Effector memory CD4-positive, alpha-beta T cell (primary cell): ENCODE measurements around the gene PLCXD1.

Source experiments
- DNase-seq, 3 donors: peaks; one replicate each; pipeline ENCODE4 v3.0.0-alpha.2; 2020
- H3K27ac ChIP-seq: 2 replicates; pipeline ENCODE4 v1.7.0; 2013; ENCODE audit warnings: mild to moderate bottlenecking, low read length, moderate library complexity; ENCODE audit not compliant: insufficient read depth, poor library complexity, severe bottlenecking
- H3K27me3 ChIP-seq: replicated peaks from 2 replicates; pipeline ENCODE4 v1.7.0; 2013; ENCODE audit warnings: mild to moderate bottlenecking, low read length; ENCODE audit not compliant: insufficient read depth, control insufficient read depth, poor library complexity, severe bottlenecking
- H3K36me3 ChIP-seq: 2 replicates; pipeline ENCODE4 v1.7.0; 2013; ENCODE audit warnings: mild to moderate bottlenecking, low read length, moderate library complexity; ENCODE audit not compliant: control insufficient read depth, insufficient read depth
- H3K4me1 ChIP-seq: 2 replicates; pipeline ENCODE4 v1.7.0; 2013; ENCODE audit warnings: low read length, mild to moderate bottlenecking; ENCODE audit not compliant: control insufficient read depth, insufficient read depth, poor library complexity, severe bottlenecking
- H3K4me3 ChIP-seq: 2 replicates; pipeline ENCODE4 v1.7.0; 2013; ENCODE audit warnings: low read length, low read depth, mild to moderate bottlenecking; ENCODE audit not compliant: insufficient read depth, poor library complexity, severe bottlenecking
- H3K9me3 ChIP-seq: 2 replicates; pipeline ENCODE4 v1.7.0; 2013; ENCODE audit warnings: mild to moderate bottlenecking, low read length, moderate library complexity; ENCODE audit not compliant: control insufficient read depth

Gene PLCXD1

GRCh38 chrX:308821-309520 lies 27.8 kb downstream of the PLCXD1 start:
- H3K27ac ChIP-seq = no peak overlapping the region
- H3K4me3 ChIP-seq = no peak overlapping the region
- peaks cover 58% of the 10 kb centered on the region for H3K36me3 ChIP-seq
- no peaks in the 10 kb centered on the region for H3K4me1 ChIP-seq
- H3K27me3 ChIP-seq = no peaks in the 10 kb centered on the region
- no peak for DNase-seq
- H3K9me3 ChIP-seq = no peaks in the 10 kb centered on the region

DNA sequence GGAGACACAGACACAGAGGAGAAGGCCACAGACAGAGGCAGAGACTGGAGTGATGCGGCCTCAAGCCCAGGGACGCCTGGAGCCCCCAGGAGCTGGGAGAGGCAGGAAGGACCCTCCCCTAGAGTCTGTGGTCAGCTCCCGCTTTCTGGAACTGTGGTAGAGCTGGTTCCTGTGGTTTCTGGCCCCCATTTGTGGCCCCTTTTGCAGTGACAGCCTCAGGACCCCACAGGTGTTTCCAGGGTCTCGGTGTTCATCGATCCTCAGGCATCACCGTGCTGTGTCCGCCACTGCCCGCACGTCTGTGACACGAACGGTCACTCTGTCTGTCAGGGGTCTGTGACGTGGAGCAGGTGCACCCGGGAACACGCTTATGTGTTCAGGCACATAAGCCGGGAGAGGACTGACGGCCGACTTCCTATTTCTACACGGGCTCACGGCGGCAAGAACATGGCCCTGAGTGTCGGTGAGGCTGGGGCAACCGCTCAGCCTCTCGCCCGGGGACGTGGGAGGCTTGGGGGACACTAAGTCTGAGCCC lies 29.5 kb downstream of the PLCXD1 start:
- Histone ChIP-seq H3K27me3 (no peaks in the 10 kb centered on the region), H3K36me3 (peaks cover 69% of the 10 kb centered on the region)

DNA sequence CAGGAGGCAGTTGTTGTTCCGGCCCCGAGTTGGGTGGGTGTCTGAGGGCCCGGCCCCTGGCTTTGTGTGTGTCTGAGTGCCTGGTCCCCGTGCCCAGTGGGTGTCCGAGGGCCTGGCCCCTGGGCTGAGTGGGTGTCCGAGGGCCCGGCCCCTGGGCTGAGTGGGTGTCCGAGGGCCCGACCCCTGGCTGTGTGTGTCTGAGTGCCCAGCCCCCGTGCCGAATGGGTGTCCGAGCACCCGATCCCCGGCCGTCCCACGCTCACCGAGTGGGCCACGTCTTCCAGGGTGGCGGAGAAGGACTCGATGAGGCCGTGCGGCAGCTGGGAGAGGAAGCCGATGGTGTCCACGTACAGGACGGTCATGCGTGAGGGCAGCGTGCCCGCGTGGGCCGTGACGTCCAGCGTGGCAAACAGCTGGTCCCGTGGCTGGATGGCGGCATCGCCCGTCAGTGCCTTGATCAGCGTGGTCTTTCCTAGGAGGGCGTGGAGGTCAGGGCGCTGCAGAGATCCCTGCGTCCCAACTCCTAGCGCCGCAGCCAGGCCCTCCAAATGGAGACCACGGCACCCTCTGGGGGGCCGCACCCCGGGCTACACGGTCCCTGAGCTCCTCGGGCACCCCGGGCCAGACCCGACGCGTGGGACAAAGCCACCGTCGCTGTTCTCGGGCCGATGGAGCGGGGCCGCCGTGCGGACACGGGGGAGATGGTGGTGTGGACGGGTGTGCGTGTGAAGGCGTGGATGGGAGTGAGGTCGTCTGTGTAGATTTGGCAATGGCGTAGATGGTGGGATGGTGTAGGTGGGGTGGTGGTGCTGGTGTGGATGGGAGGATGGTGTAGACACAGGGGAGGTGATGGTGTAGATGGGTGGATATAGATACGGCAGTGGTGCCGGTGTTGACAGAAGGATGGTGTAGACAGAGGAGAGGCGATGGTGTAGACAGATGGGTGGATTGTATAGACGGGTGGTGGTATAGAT lies 30.3 kb downstream of the PLCXD1 start:
- Histone ChIP-seq H3K9me3 (no peaks in the 10 kb centered on the region), H3K36me3 (peaks cover 62% of the 10 kb centered on the region), H3K4me1 (no peaks in the 10 kb centered on the region), H3K27ac (no peak overlapping the region), H3K4me3 (no peak overlapping the region), H3K27me3 (no peaks in the 10 kb centered on the region)
- no peak for DNase-seq

More for the DNA sequence above, 29.5 kb downstream of the PLCXD1 start:
- no peak for DNase-seq
- H3K27ac ChIP-seq = no peak overlapping the region
- H3K9me3 ChIP-seq = no peaks in the 10 kb centered on the region
- H3K4me3 ChIP-seq = no peak overlapping the region
- no peaks in the 10 kb centered on the region for H3K4me1 ChIP-seq

GRCh38 chrX:312621-313331 lies 31.6 kb downstream of the PLCXD1 start:
- no peak for DNase-seq
- no peak overlapping the region for H3K4me3 ChIP-seq
- no peaks in the 10 kb centered on the region for H3K9me3 ChIP-seq
- no peak overlapping the region for H3K27ac ChIP-seq
- H3K4me1 ChIP-seq = peaks cover 4% of the 10 kb centered on the region
- peaks cover 65% of the 10 kb centered on the region for H3K36me3 ChIP-seq
- H3K27me3 ChIP-seq = no peaks in the 10 kb centered on the region

GRCh38 chrX:313546-313945 lies 32.4 kb downstream of the PLCXD1 start:
- no peaks in the 10 kb centered on the region for H3K9me3 ChIP-seq
- no peak overlapping the region for H3K4me3 ChIP-seq
- H3K27me3 ChIP-seq = no peaks in the 10 kb centered on the region
- no peak overlapping the region for H3K27ac ChIP-seq
- peaks cover 62% of the 10 kb centered on the region for H3K36me3 ChIP-seq
- peaks cover 4% of the 10 kb centered on the region for H3K4me1 ChIP-seq
- DNase-seq = no peak

- no peak for DNase-seq
- no peaks in the 10 kb centered on the region for H3K27me3 ChIP-seq
- peaks cover 59% of the 10 kb centered on the region for H3K36me3 ChIP-seq
- H3K9me3 ChIP-seq = no peaks in the 10 kb centered on the region
- H3K4me1 ChIP-seq = peaks cover 4% of the 10 kb centered on the region
- no peak overlapping the region for H3K27ac ChIP-seq
- no peak overlapping the region for H3K4me3 ChIP-seq
Measured at GRCh38 chrX:314049-314448, 32.9 kb downstream of the PLCXD1 start.

GRCh38 chrX:314781-315595 lies 33.8 kb downstream of the PLCXD1 start:
- no peak for DNase-seq
- no peaks in the 10 kb centered on the region for H3K9me3 ChIP-seq
- H3K27ac ChIP-seq = no peak overlapping the region
- H3K36me3 ChIP-seq = peaks cover 54% of the 10 kb centered on the region
- H3K4me1 ChIP-seq = peaks cover 12% of the 10 kb centered on the region
- no peaks in the 10 kb centered on the region for H3K27me3 ChIP-seq
- H3K4me3 ChIP-seq = no peak overlapping the region

GRCh38 chrX:316351-317325 lies 35.5 kb downstream of the PLCXD1 start:
- Histone ChIP-seq H3K9me3 (no peaks in the 10 kb centered on the region), H3K27me3 (no peaks in the 10 kb centered on the region), H3K4me3 (no peak overlapping the region), H3K27ac (no peak overlapping the region), H3K4me1 (peaks cover 21% of the 10 kb centered on the region), H3K36me3 (peaks cover 42% of the 10 kb centered on the region)
- no peak for DNase-seq
